ENCODE results near the gene NDC80. TPM values are rescaled to one million over a fixed set of nuclear protein-coding genes. Genes with fewer than 3 reads are reported as not detected.
"Not testable (repeated sequence)": the region's sequence is repeated elsewhere in the genome, so short reads cannot be mapped to it uniquely, and the experiment has no call there.

NDC80 gene
- total RNA-seq, 4 donors from 2014 or later, result 1.1 to 2.7 (median 2.5) TPM

DNA sequence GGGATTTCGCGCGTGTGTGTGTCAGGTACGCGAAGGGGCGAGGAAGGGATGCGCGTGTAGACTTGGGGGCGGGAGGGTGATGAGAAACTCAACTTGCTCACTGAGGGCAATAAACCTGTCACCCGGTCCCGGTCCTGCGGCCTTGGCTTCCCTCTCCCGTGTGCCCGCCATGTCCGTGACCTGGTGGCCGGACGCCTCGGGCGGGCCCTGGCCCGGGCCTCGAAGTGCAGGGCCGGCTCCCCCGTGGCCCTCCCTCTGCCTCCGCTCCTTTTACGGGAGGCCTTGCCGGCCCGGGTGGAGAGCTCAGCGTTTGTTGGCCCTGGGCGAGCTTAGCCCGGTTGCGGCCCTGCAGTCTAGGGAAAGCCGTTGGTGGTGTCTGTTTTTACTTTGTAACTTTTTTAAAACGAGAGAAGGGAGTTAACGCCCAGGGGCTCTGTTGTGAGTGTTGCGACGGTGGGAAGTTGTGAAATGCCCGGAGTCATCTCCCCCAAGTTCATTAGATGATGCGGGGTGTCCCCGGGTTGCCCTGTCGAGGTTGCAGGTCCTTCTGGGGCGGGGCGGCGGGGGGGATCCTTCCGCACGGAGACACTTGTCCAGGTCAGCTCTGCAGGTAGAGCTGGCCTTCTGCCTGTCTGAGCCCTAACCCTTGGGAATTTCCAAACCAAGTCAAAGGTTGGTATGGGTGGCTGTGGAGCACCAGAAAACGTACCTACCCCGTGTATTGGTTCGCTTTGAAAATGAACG lies 85.1 kb downstream of the NDC80 start:
- H3K36me3 ChIP-seq, result no peaks in the 10 kb centered on the region
- 1% methylated on average over 33 of the region's 49 CpGs for WGBS
- no peak for TF ChIP-seq POLR2AphosphoS5 (IDR thresholded peaks at IDR 0.05)
- TF ChIP-seq POLR2A (IDR thresholded peaks at IDR 0.05), result no peak
- TF ChIP-seq EP300 (IDR thresholded peaks at IDR 0.05), result no peak
- TF ChIP-seq CTCF (IDR thresholded peaks at IDR 0.05), result no peak
- no peaks in the 10 kb centered on the region for H3K27me3 ChIP-seq
- H3K9me3 ChIP-seq, result no peaks in the 10 kb centered on the region
- peaks cover 25% of the 10 kb centered on the region for H3K4me1 ChIP-seq
- peak overlapping the region; percentile 99 for H3K27ac ChIP-seq
- peak; percentile 81 for DNase-seq (ENCODE audit: low spot score in 2 of 2)
- H3K4me3 ChIP-seq, result peak overlapping the region; percentile 91

DNA sequence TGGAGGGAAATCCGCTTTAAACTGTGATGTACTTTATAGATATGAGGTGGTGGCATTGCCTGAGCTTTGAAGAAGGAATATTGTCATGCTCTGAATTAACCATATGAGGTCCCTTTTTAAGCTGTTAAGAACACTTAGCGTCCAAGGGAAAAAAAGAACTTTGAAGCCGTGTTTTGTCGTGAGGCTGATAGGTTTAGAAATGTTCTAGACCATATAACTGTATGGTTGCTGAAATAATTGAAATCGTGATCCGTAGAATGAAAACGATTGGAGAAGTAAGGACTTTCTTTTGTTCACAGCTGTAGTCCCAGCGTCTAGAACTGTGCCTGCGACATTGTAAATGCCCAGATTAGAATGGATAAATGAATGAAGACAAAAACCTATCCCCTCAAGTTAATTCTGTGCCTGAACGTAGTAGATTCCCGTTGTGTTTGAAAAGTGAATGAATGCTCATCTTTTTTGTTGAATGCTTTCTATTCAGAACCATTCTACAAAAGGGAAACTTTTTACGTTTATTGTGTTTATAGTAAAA lies 85.7 kb downstream of the NDC80 start:
- TF ChIP-seq CTCF (IDR thresholded peaks at IDR 0.05) (no peak), POLR2AphosphoS5 (IDR thresholded peaks at IDR 0.05) (no peak), POLR2A (IDR thresholded peaks at IDR 0.05) (no peak), EP300 (IDR thresholded peaks at IDR 0.05) (no peak)
- 7% methylated on average over 12 of the region's 12 CpGs for WGBS
- peak overlapping the region; percentile 91 for H3K4me3 ChIP-seq

GRCh38 chr18:2657788-2658458 lies 86.6 kb downstream of the NDC80 start:
- H3K27me3 ChIP-seq, result no peaks in the 10 kb centered on the region
- TF ChIP-seq POLR2A (IDR thresholded peaks at IDR 0.05) (no peak), CTCF (IDR thresholded peaks at IDR 0.05) (no peak), EP300 (IDR thresholded peaks at IDR 0.05) (no peak), POLR2AphosphoS5 (IDR thresholded peaks at IDR 0.05) (no peak)
- DNase-seq (ENCODE audit: low spot score in 2 of 2), result no peak
- 53% methylated on average over 12 of the region's 12 CpGs for WGBS
- H3K9me3 ChIP-seq, result no peaks in the 10 kb centered on the region
- H3K27ac ChIP-seq, result no peak overlapping the region
- H3K4me1 ChIP-seq, result peaks cover 25% of the 10 kb centered on the region
- H3K4me3 ChIP-seq, result peak overlapping the region; percentile 91
- H3K36me3 ChIP-seq, result no peaks in the 10 kb centered on the region

More for the DNA sequence above, 85.7 kb downstream of the NDC80 start:
- no peak for DNase-seq (ENCODE audit: low spot score in 2 of 2)
- no peaks in the 10 kb centered on the region for H3K36me3 ChIP-seq
- H3K27ac ChIP-seq, result peak overlapping the region; percentile 99
- H3K9me3 ChIP-seq, result no peaks in the 10 kb centered on the region
- H3K27me3 ChIP-seq, result no peaks in the 10 kb centered on the region
- peaks cover 25% of the 10 kb centered on the region for H3K4me1 ChIP-seq

GRCh38 chr18:2660849-2661248 lies 89.5 kb downstream of the NDC80 start:
- peaks cover 21% of the 10 kb centered on the region for H3K4me1 ChIP-seq
- not testable (repeated sequence) for DNase-seq (ENCODE audit: low spot score in 2 of 2); H3K27ac ChIP-seq; H3K36me3 ChIP-seq; H3K27me3 ChIP-seq; H3K9me3 ChIP-seq; H3K4me3 ChIP-seq
- 97% methylated on average over 3 of the region's 3 CpGs for WGBS

GRCh38 chr18:2662288-2662687 lies 90.9 kb downstream of the NDC80 start:
- H3K27me3 ChIP-seq; H3K36me3 ChIP-seq; H3K9me3 ChIP-seq; DNase-seq (ENCODE audit: low spot score in 2 of 2); H3K27ac ChIP-seq; H3K4me3 ChIP-seq: not testable (repeated sequence)
- H3K4me1 ChIP-seq, result peaks cover 21% of the 10 kb centered on the region
- WGBS, result 94% methylated on average over 7 of the region's 7 CpGs

DNA sequence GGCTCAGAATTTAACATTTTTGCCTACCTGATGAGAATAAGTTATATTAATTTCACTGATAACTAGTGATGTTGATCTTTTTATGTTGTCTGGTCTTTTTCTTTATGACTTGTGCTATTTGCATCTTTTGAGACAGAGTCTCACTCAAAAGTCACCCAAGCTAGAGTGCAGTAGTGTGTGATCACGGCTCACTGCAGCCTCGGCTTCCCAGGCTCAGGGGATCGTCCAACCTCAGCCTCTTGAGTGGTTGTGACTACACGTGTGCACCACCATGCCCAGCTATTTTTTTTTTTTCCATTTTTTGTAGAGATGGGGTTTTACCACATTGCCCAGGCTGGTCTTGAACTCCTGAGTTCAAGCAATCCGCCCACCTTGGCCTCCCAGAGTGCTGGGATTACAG lies 91.6 kb downstream of the NDC80 start:
- DNase-seq (ENCODE audit: low spot score in 2 of 2), result no peak
- H3K27ac ChIP-seq, result no peak overlapping the region
- TF ChIP-seq POLR2AphosphoS5 (IDR thresholded peaks at IDR 0.05) (no peak), EP300 (IDR thresholded peaks at IDR 0.05) (no peak), CTCF (IDR thresholded peaks at IDR 0.05) (no peak), POLR2A (IDR thresholded peaks at IDR 0.05) (no peak)

More for the DNA sequence above, 91.6 kb downstream of the NDC80 start:
- Histone ChIP-seq H3K4me3 (no peak overlapping the region), H3K36me3 (peaks cover 14% of the 10 kb centered on the region), H3K27me3 (no peaks in the 10 kb centered on the region), H3K9me3 (no peaks in the 10 kb centered on the region), H3K4me1 (peaks cover 15% of the 10 kb centered on the region)
- 88% methylated on average over 5 of the region's 5 CpGs for WGBS

Data from suprapubic skin (tissue), 4 donors.